GM12878 (cell line): ENCODE results near the gene TMSB15B. TPM values are rescaled to one million over a fixed set of nuclear protein-coding genes. Genes with fewer than 3 reads are reported as not detected.
"Not testable (repeated sequence)": the region's sequence is repeated elsewhere in the genome, so short reads cannot be mapped to it uniquely, and the experiment has no call there.

Experiments used
- ATAC-seq: fragments of 200-7000 bp; cut with Tn5 transposase; 3 replicates; pipeline ENCODE4 v1.9.1; 2020; ENCODE audit warnings: mild to moderate bottlenecking, moderate library complexity
- Bru-seq: library from RNA; stranded (reverse); fragments of 400-500 nt; gene quantifications from one replicate; lab custom pipeline; 2021; lab: Mats Ljungman, UMichigan
- BruChase-seq, 2 experiments: library from RNA; stranded (reverse); fragments of 400-500 nt; gene quantifications; one replicate each; lab custom pipeline; 2021; lab: Mats Ljungman, UMichigan
- BruUV-seq: library from RNA; stranded (reverse); fragments of 400-500 nt; replicated peaks from 2 replicates; lab custom pipeline; 2021; lab: Mats Ljungman, UMichigan
- CTCF ChIA-PET: fragments of 300-600 bp; sonication (Branson Sonifier 250); formaldehyde crosslinking; extraction: SDS; loops from one replicate; lab custom pipeline; 2021; ENCODE audit warnings: inconsistent platforms; lab: Yijun Ruan, JAX
- POLR2A ChIA-PET: fragments of 350-600 bp; formaldehyde crosslinking; extraction: SDS; loops from one replicate; lab custom pipeline; 2021; ENCODE audit warnings: inconsistent platforms; lab: Charles Lee
- RAD21 ChIA-PET: fragments of 300-600 bp; sonication (Branson Sonifier 250); formaldehyde crosslinking; loops from one replicate; lab custom pipeline; 2023; ENCODE audit warnings: antibody characterized with exemption; ENCODE audit not compliant: unreplicated experiment; lab: Charles Lee
- SMC1A ChIA-PET: fragments of 300-600 bp; sonication (Branson Sonifier 250); formaldehyde crosslinking; loops from one replicate; lab custom pipeline; 2023; ENCODE audit not compliant: unreplicated experiment, uncharacterized antibody; lab: Charles Lee
- DNase-seq: peaks from one replicate; pipeline ENCODE4 v3.0.0-alpha.2; 2011; ENCODE audit warnings: low read depth, low spot score
- FAIRE-seq: peaks from 3 replicates; lab custom pipeline; 2011; peaks lifted over from hg19 to GRCh38; lab: Jason Lieb, UNC
- H2AFZ ChIP-seq: 2 replicates; pipeline ENCODE4 v1.6.0; 2011; ENCODE audit warnings: low read depth, low read length, control low read depth; ENCODE audit not compliant: control insufficient read depth
- H3K27ac ChIP-seq: 2 replicates; pipeline ENCODE4 v1.5.1; 2011; ENCODE audit warnings: control low read depth; ENCODE audit not compliant: control insufficient read depth, insufficient read depth
- H3K27me3 ChIP-seq, 2 experiments: replicated peaks in 1 of 2; 2 replicates each; pipeline versions ENCODE4 v1.6.0 to v1.6.1; 2011; ENCODE audit warnings: low read length in 1 of 2; ENCODE audit not compliant: control insufficient read depth in 2 of 2, insufficient read depth in 2 of 2
- H3K36me3 ChIP-seq, 2 experiments: 2 replicates each; pipeline ENCODE4 v1.5.1; 2011; ENCODE audit warnings: low read length in 1 of 2; ENCODE audit not compliant: control insufficient read depth in 2 of 2, insufficient read depth in 2 of 2
- H3K4me1 ChIP-seq: 2 replicates; pipeline ENCODE4 v1.6.1; 2011; ENCODE audit warnings: mild to moderate bottlenecking, low read length, moderate library complexity, mixed read lengths; ENCODE audit not compliant: control insufficient read depth, insufficient read depth
- H3K4me2 ChIP-seq: 2 replicates; pipeline ENCODE4 v1.6.0; 2011; ENCODE audit warnings: control low read depth; ENCODE audit not compliant: control insufficient read depth, insufficient read depth
- H3K4me3 ChIP-seq: fragments of 200-600 bp; sonication (generic); 2 replicates; pipeline ENCODE4 v1.5.1; 2016
- H3K79me2 ChIP-seq: 2 replicates; pipeline ENCODE4 v1.6.0; 2011; ENCODE audit warnings: low read length; ENCODE audit not compliant: control insufficient read depth, insufficient read depth
- H3K9ac ChIP-seq: 2 replicates; pipeline ENCODE4 v1.8.0; 2011; ENCODE audit warnings: low read length, control low read depth, mixed read lengths; ENCODE audit not compliant: control insufficient read depth, insufficient read depth
- H3K9me3 ChIP-seq: replicated peaks from 3 replicates; pipeline ENCODE4 v1.5.1; 2011; ENCODE audit warnings: mild to moderate bottlenecking, low read length; ENCODE audit not compliant: control insufficient read depth, insufficient read depth
- H4K20me1 ChIP-seq: 2 replicates; pipeline ENCODE4 v1.6.0; 2011; ENCODE audit not compliant: control insufficient read depth, insufficient read depth
- WGBS: methylation state at CpG from one replicate; pipeline ENCODE4 v1.1.6; 2016; ENCODE audit warnings: low lambda C conversion rate; ENCODE audit not compliant: insufficient replicate concordance, insufficient coverage; ENCODE audit errors: missing lambda C conversion rate; 5-methylcytosine and 5-hydroxymethylcytosine counted together
- in situ Hi-C: fragments of 300-500 bp; cut with MboI; formaldehyde crosslinking; loops from 9 replicates; pipeline ENCODE4 v1.14.3; 2018; ENCODE audit warnings: mixed read lengths
- intact Hi-C: fragments of 100-400 bp; cut with micrococcal nuclease; formaldehyde crosslinking; loops from one replicate; pipeline ENCODE4 v1.14.2; 2022; ENCODE audit not compliant: unreplicated experiment
- long read RNA-seq, 2 experiments: library from polyadenylated mRNA; unstranded; transcript quantifications; one replicate each; pipeline ENCODE4 v2.0.0, GENCODE V29; 2019 to 2020
- polyA minus RNA-seq, 3 experiments: library from RNA; depleted of rRNA, polyadenylated mRNA; stranded (reverse); fragments of >200 nt; gene quantifications; 2 replicates each; pipeline ENCODE4 v1.2.3, GENCODE V29; 2011
- polyA plus RNA-seq, 11 experiments: library from polyadenylated mRNA; depleted of rRNA in 4 of 11; unstranded in 6 of 11; stranded (reverse) in 5 of 11; fragments of >200 nt; fragmentation: Nextera tagmentation in 4 of 11; fragmentation: Illumina TruSeq in 1 of 11; extraction: Ambion mirVana in 4 of 11; extraction: Trizol in 1 of 11; gene quantifications; 1 replicate in 1 of 11; 2 replicates in 10 of 11; pipeline versions ENCODE4 v1.2.1 to v1.2.3, GENCODE V29; 2011 to 2016; ENCODE audit warnings: inconsistent platforms in 2 of 11, missing spikeins in 2 of 11, low read depth in 1 of 11
- total RNA-seq, 4 experiments: library from RNA; depleted of rRNA in 3 of 4; stranded (reverse); fragments of >200 nt in 3 of 4; fragmentation: Illumina TruSeq in 1 of 4; extraction: Trizol in 1 of 4; gene quantifications; 2 replicates each; pipeline versions ENCODE4 v1.2.1 to v1.2.3, GENCODE V29; 2013 to 2021

The TMSB15B gene
- 62.2 and 65.1 TPM in 2 replicates for total RNA-seq (2013; cell fraction: nucleolus; rRNA removed)
- total RNA-seq (2014; rRNA removed), result 10.4 and 12.2 TPM in 2 replicates
- total RNA-seq (2014; rRNA removed; fragmentation: Illumina TruSeq; extraction: Trizol), result 8.8 and 10.0 TPM in 2 replicates
- total RNA-seq (2021), result 10.3 and 13.9 TPM in 2 replicates
- polyA plus RNA-seq (2011; ENCODE audit: low read depth), result 13.2 TPM
- polyA plus RNA-seq (2011; rRNA removed), result 22.4 and 27.2 TPM in 2 replicates
- 8.1 and 9.3 TPM in 2 replicates for polyA plus RNA-seq (2011; cell fraction: cytosol; rRNA removed)
- 23.6 and 28.3 TPM in 2 replicates for polyA plus RNA-seq (2011; cell fraction: nucleus; rRNA removed)
- 7.6 and 8.1 TPM in 2 replicates for polyA plus RNA-seq (2012)
- polyA plus RNA-seq (2014; fragmentation: Illumina TruSeq; extraction: Trizol), result 12.2 and 16.1 TPM in 2 replicates
- polyA plus RNA-seq (2014; fragmentation: Nextera tagmentation; extraction: Ambion mirVana), result 10 to 100 TPM; 38.6 to 45.2 TPM
- polyA plus RNA-seq (2014; rRNA removed), result 9.9 and 10.0 TPM in 2 replicates
- polyA plus RNA-seq (2016; fragmentation: Nextera tagmentation; extraction: Ambion mirVana), result 10 to 100 TPM; 27.5 to 35.2 TPM
- polyA minus RNA-seq (2011; rRNA and poly(A)+ RNA removed), result 14.4 and 17.7 TPM in 2 replicates
- polyA minus RNA-seq (2011; cell fraction: cytosol; rRNA and poly(A)+ RNA removed), result 5.3 and 5.9 TPM in 2 replicates
- 26.0 and 42.0 TPM in 2 replicates for polyA minus RNA-seq (2011; cell fraction: nucleus; rRNA and poly(A)+ RNA removed)
- percentile 81 among the genes with signal in this experiment for Bru-seq, nascent RNA
- percentile 74 among the genes with signal in this experiment for BruChase-seq, experiment 1, labeled RNA remaining after a 6-hour chase
- percentile 74 among the genes with signal in this experiment for BruChase-seq, experiment 2, labeled RNA remaining after a 2-hour chase
- long read RNA-seq, experiment 1, partial matches to known transcripts, result 0 of 6 reads
- long read RNA-seq, experiment 1, other reads (novel, unspliced or antisense), result 1 of 6 reads
- long read RNA-seq, experiment 2, partial matches to known transcripts, result 5 of 23 reads
- long read RNA-seq, experiment 2, other reads (novel, unspliced or antisense), result 12 of 23 reads

DNA sequence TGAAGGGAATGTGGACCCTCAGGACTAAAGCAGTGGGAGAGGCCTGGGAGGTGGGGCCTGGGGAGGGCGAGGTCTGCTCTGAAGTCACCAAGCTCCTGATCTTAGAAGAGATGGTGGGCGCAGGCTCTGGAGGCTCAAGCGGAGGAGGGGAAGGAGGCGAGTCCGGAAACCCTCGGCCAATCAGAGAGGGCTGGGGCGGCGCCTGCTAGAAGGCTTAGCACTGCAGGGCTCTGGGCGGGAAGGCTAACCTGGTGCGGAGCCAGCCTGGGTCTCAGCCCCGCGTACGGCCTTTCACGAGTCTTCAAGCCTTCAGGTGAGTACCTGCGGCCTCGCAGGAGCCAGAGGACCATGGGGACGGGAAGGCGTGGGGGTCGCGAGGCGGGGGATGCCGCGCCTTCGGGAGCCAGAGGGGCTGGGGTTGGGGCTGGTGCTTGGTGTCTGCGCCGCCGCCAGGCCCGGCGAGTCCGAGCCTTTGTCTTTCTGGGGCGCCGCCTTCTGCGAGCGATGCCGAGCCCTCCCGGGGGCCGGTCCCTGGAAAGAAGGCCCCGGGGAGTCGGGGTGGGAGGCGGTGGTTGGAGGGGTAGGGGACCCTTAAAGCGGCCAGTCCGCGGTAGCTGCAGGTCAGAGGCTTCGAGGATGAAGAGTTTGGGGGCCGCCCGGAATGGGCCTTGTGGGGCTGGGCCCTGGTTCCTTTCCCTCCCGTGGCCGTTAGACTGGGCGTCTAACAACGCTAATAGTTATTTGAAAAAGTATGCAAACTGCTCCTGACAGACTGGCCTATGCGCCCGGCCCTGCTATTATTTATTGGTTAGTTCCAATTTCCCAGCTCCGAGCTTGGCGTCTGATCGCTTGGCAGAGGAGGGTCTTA is at the start of gene TMSB15B:
TSS of gene TMSB15B (plus strand) at position 217 of the 868 bp plus-strand sequence.
- H3K27me3 ChIP-seq, SMC1A ChIA-PET, H3K9me3 ChIP-seq, RAD21 ChIA-PET, CTCF ChIA-PET, H3K27ac ChIP-seq, FAIRE-seq, in situ Hi-C loops, H4K20me1 ChIP-seq, H2AFZ ChIP-seq, H3K4me1 ChIP-seq, H3K36me3 ChIP-seq, H3K4me2 ChIP-seq, POLR2A ChIA-PET, intact Hi-C loops, DNase-seq, H3K4me3 ChIP-seq, H3K9ac ChIP-seq, H3K79me2 ChIP-seq, BruUV-seq: not testable (repeated sequence)
- WGBS, result no CpG with 5 or more reads among the region's 55 CpGs
- ATAC-seq, result peak; percentile 100
